Astrocyte (in vitro differentiated cells and primary cell): ENCODE data around the gene SPHK2.

Experiments
- CTCF ChIP-seq: IDR thresholded peaks from 2 replicates; pipeline ENCODE4 v1.5.1; 2011; ENCODE audit warnings: low read depth, mild to moderate bottlenecking, inconsistent platforms, low read length, moderate library complexity; ENCODE audit not compliant: insufficient read depth
- EZH2 ChIP-seq: IDR thresholded peaks from 2 replicates; pipeline ENCODE4 v1.6.1; 2012; ENCODE audit warnings: mild to moderate bottlenecking, low read length, inconsistent platforms; ENCODE audit not compliant: insufficient read depth

GRCh38 chr19:48670699-48671445, 51.6 kb downstream of the SPHK2 start:
- TF ChIP-seq EZH2 = no peak
- TF ChIP-seq CTCF = no peak
